ENCODE measurements around the gene PIP5K1C. TPM values are rescaled to one million over a fixed set of nuclear protein-coding genes. Genes with fewer than 3 reads are reported as not detected.
A peak's percentile ranks its signal among the peaks of the same experiment; 100 is the strongest.

The PIP5K1C gene
- total and polyA plus RNA-seq, 9 of the 15 experiments (the other 6 are each of a cell fraction or from before 2014, with no cell fraction given) = 0.38 to 22.1 (median 4.1) TPM

GRCh38 chr19:3665681-3666544 is 34.4 kb downstream of the PIP5K1C start (continued):
- TF ChIP-seq ZMIZ1 (IDR thresholded peaks at IDR 0.05; ENCODE audit: low read depth in 2 of 2, low read length in 2 of 2) = no peak
- no peak for TF ChIP-seq ETS1 (conservative IDR thresholded peaks at IDR 0.05; ENCODE audit: control insufficient read depth, low read depth, low read length)
- TF ChIP-seq RCOR1 (IDR thresholded peaks at IDR 0.05; ENCODE audit: borderline replicate concordance in 1 of 2, low read depth in 2 of 2, low read length in 2 of 2) = 0 out of 4 replicates have a peak, but pooled peaks of 1 of the 2 experiments have one; percentile 13
- no peak for TF ChIP-seq POLR3G (IDR thresholded peaks at IDR 0.05; ENCODE audit: extremely low read depth, insufficient read length, insufficient replicate concordance)
- TF ChIP-seq ESRRA (IDR thresholded peaks at IDR 0.05; ENCODE audit: borderline replicate concordance, low read depth) = no peak
- no peak for TF ChIP-seq IRF1 (CRISPR knock-in tag; IDR thresholded peaks at IDR 0.05; ENCODE audit: borderline replicate concordance)
- TF ChIP-seq ELK3 (CRISPR knock-in tag; IDR thresholded peaks at IDR 0.05) = no peak
- no peak for TF ChIP-seq CSDE1 (IDR thresholded peaks at IDR 0.05)
- TF ChIP-seq NFE2 (IDR thresholded peaks at IDR 0.05; ENCODE audit: low read depth) = no peak
- no peak for TF ChIP-seq RBBP5 (IDR thresholded peaks at IDR 0.05; ENCODE audit: borderline replicate concordance, insufficient read depth, low read length, poor library complexity, severe bottlenecking)
- 0 out of 2 replicates have a peak, but pooled peaks have one; percentile 53 for TF ChIP-seq HDGF (IDR thresholded peaks at IDR 0.05)
- TF ChIP-seq IRF2 (CRISPR knock-in tag; IDR thresholded peaks at IDR 0.05) = no peak
- no peak for TF ChIP-seq PHF8 (IDR thresholded peaks at IDR 0.05; ENCODE audit: borderline replicate concordance, low read length)
- TF ChIP-seq PCBP1 (IDR thresholded peaks at IDR 0.05; ENCODE audit: low read depth, low read length, poor library complexity, severe bottlenecking) = no peak
- 0 out of 2 replicates have a peak, but pooled peaks have one; percentile 25 for TF ChIP-seq XRCC5 (IDR thresholded peaks at IDR 0.05; ENCODE audit: low read depth, low read length)
- TF ChIP-seq SREBF2 (CRISPR knock-in tag; IDR thresholded peaks at IDR 0.05) = no peak
- no peak for TF ChIP-seq CTBP1 (IDR thresholded peaks at IDR 0.05; ENCODE audit: borderline replicate concordance)
- no peak for TF ChIP-seq EZH2 (IDR thresholded peaks at IDR 0.05; ENCODE audit: borderline replicate concordance, low read depth, low read length)
- no peak for TF ChIP-seq ZNF699 (CRISPR knock-in tag; IDR thresholded peaks at IDR 0.05; ENCODE audit: insufficient replicate concordance)
- TF ChIP-seq KLF16 (IDR thresholded peaks at IDR 0.05) = no peak
